ENCODE results near the gene PAX8. TPM values are rescaled to one million over a fixed set of nuclear protein-coding genes. Genes with fewer than 3 reads are reported as not detected.
"Not testable (repeated sequence)": the region's sequence is repeated elsewhere in the genome, so short reads cannot be mapped to it uniquely, and the experiment has no call there.

Gene PAX8
- total RNA-seq, 1 donor from 2014 or later = 1.4 TPM

DNA sequence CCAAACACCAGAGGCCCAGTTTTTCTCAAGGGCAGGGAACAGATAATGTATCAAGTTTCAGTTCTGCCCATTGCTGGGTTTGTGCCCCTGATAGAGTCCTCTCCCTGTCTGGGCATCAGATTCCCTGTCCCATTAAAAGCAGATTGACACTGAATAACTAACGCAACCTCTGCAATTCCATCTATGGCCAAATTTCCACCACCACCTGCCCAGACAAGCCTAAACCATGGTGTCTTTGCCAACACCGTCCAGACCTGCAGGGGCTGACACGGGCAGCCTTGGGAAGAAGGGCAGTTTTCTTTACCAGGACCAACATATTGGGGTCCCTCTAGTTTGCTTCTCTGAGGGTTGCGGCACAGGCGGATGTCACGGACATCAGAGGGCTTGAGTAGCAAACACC is 26.4 kb upstream of the PAX8 start:
- Mint-ChIP-seq H3K36me3 (ENCODE audit: unreplicated experiment) (peaks cover 12% of the 10 kb centered on the region), H3K9me3 (ENCODE audit: unreplicated experiment) (peaks cover 2% of the 10 kb centered on the region), H3K4me3 (ENCODE audit: unreplicated experiment) (no peak overlapping the region)

DNA sequence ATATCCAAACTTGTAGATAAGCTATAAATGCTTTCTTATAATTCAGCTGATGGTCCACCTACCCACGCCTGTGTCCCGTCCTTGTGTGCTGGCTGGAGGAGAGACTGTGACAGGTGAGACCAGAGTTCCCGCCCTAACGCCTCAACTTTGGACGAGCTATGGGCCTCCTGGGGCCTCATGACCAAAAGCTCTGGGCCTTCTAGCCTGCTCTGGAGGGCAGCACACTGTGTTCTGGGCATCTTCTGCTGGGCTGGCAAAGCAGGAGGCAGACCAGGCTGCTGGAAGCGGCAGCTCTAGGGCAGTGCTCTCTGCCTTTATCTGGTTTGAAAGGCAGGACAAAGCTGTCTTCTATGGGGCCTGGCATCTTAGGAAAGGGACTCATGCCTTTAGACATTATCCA is 26.0 kb upstream of the PAX8 start:
- peaks cover 14% of the 10 kb centered on the region for H3K4me1 Mint-ChIP-seq (ENCODE audit: low read depth, unreplicated experiment)
- peaks cover 4% of the 10 kb centered on the region for H3K27me3 Mint-ChIP-seq (ENCODE audit: unreplicated experiment)

More for the DNA sequence above, 26.4 kb upstream of the PAX8 start:
- Mint-ChIP-seq H3K4me1 (ENCODE audit: low read depth, unreplicated experiment) (peaks cover 16% of the 10 kb centered on the region), H3K27ac (ENCODE audit: unreplicated experiment) (no peak overlapping the region), H3K27me3 (ENCODE audit: unreplicated experiment) (peaks cover 4% of the 10 kb centered on the region)
- TF ChIP-seq, protein P1, sequence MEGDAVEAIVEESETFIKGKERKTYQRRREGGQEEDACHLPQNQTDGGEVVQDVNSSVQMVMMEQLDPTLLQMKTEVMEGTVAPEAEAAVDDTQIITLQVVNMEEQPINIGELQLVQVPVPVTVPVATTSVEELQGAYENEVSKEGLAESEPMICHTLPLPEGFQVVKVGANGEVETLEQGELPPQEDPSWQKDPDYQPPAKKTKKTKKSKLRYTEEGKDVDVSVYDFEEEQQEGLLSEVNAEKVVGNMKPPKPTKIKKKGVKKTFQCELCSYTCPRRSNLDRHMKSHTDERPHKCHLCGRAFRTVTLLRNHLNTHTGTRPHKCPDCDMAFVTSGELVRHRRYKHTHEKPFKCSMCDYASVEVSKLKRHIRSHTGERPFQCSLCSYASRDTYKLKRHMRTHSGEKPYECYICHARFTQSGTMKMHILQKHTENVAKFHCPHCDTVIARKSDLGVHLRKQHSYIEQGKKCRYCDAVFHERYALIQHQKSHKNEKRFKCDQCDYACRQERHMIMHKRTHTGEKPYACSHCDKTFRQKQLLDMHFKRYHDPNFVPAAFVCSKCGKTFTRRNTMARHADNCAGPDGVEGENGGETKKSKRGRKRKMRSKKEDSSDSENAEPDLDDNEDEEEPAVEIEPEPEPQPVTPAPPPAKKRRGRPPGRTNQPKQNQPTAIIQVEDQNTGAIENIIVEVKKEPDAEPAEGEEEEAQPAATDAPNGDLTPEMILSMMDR (IDR thresholded peaks at IDR 0.05; ENCODE audit: partially characterized antibody, unreplicated experiment) = no peak
- DNase-seq = no peak

DNA sequence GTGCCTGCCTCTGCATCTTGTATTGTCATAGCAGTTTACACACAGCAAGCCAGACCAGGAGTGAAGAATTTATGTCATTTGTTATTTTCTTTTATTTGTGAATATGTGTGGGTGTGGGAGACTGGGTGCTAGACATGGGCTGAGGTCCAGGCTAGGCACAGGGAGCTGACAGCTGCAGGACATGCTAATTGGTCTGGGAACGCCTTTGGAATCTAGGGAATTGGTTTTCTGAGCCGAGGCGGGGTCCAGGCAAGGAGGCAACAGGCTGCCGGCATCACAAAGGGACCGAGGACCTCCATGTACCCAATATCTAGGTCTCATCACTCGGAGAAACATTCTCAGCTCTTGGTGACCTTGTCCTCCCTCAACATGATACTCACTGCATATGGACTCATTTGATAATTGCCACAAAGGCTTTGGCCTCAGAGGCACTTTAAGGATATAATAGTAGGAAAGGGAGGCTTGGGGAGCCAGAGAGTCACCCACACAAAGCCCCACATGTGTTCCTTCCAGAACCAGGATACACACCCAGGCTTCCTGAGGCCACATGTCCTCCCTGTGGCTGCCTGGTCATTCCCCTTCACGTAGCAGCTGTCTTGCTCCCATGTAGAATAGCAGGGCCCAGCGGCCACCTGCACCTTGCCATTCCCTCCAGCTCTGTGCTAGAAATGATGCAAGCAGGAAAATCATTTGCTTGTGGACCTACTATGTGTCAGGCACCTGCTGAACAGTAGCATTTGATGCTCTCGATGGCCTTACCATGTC is 23.7 kb upstream of the PAX8 start:
- not testable (repeated sequence) for H3K27me3 Mint-ChIP-seq (ENCODE audit: unreplicated experiment); H3K9me3 Mint-ChIP-seq (ENCODE audit: unreplicated experiment); DNase-seq; H3K4me1 Mint-ChIP-seq (ENCODE audit: low read depth, unreplicated experiment); H3K36me3 Mint-ChIP-seq (ENCODE audit: unreplicated experiment); H3K27ac Mint-ChIP-seq (ENCODE audit: unreplicated experiment); H3K4me3 Mint-ChIP-seq (ENCODE audit: unreplicated experiment)

More for the DNA sequence above, 26.0 kb upstream of the PAX8 start:
- Mint-ChIP-seq H3K9me3 (ENCODE audit: unreplicated experiment) (peaks cover 2% of the 10 kb centered on the region), H3K27ac (ENCODE audit: unreplicated experiment) (no peak overlapping the region), H3K4me3 (ENCODE audit: unreplicated experiment) (no peak overlapping the region), H3K36me3 (ENCODE audit: unreplicated experiment) (peaks cover 12% of the 10 kb centered on the region)
- TF ChIP-seq, protein P1 (IDR thresholded peaks at IDR 0.05; ENCODE audit: partially characterized antibody, unreplicated experiment) = no peak
- no peak for DNase-seq

DNA sequence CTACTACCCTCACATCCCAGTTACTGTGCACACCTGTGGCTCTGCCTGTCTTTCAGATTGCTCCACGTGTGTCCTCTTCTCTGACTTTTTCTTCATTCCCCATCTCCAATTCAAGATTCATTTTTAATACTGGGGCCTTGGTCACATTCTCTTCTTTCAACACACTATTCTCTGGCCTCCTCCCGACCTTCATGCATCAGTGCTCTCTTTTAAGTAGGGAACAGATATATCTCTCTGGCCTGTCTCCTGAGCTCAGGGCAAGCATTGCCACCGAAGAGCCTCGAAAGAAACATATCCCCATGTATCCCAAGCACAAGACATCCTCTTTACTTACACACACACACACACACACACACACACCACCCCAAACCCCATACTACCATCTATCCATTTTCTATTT is 21.6 kb upstream of the PAX8 start:
- H3K4me1 Mint-ChIP-seq (ENCODE audit: low read depth, unreplicated experiment) = no peaks in the 10 kb centered on the region
- peaks cover 3% of the 10 kb centered on the region for H3K27me3 Mint-ChIP-seq (ENCODE audit: unreplicated experiment)
- H3K4me3 Mint-ChIP-seq (ENCODE audit: unreplicated experiment) = no peak overlapping the region
- H3K27ac Mint-ChIP-seq (ENCODE audit: unreplicated experiment) = no peak overlapping the region
- DNase-seq = no peak
- no peaks in the 10 kb centered on the region for H3K9me3 Mint-ChIP-seq (ENCODE audit: unreplicated experiment)
- TF ChIP-seq, protein P1 (IDR thresholded peaks at IDR 0.05; ENCODE audit: partially characterized antibody, unreplicated experiment) = no peak
- no peaks in the 10 kb centered on the region for H3K36me3 Mint-ChIP-seq (ENCODE audit: unreplicated experiment)

DNA sequence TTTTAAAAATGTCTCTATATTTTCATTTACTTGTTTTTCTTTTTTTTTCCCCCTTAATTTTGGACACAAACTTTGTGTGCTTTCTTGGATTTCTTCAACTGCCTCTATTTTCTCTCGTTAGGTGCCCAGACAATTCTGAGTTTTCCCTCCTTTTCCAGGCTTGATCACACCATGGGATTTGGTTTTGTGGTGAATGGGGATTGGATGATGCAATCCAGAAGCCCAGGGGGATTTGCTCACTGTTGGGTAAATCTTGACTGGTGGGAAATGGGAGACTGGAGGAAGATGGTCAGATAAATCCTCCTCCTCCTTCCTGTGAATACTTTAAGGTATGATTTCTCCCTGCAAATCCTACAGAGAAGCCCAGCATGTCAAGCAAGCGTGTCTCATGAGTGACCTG is 19.5 kb upstream of the PAX8 start:
- H3K27ac Mint-ChIP-seq (ENCODE audit: unreplicated experiment) = no peak overlapping the region

More for the DNA sequence above, 19.5 kb upstream of the PAX8 start:
- H3K27me3 Mint-ChIP-seq (ENCODE audit: unreplicated experiment) = peaks cover 3% of the 10 kb centered on the region
- TF ChIP-seq, protein P1 (IDR thresholded peaks at IDR 0.05; ENCODE audit: partially characterized antibody, unreplicated experiment) = no peak
- no peaks in the 10 kb centered on the region for H3K4me1 Mint-ChIP-seq (ENCODE audit: low read depth, unreplicated experiment)
- no peak overlapping the region for H3K4me3 Mint-ChIP-seq (ENCODE audit: unreplicated experiment)
- H3K36me3 Mint-ChIP-seq (ENCODE audit: unreplicated experiment) = no peaks in the 10 kb centered on the region
- no peak for DNase-seq
- H3K9me3 Mint-ChIP-seq (ENCODE audit: unreplicated experiment) = no peaks in the 10 kb centered on the region
